IMR-90 (cell line): ENCODE data around the gene CAMK2N1. TPM values are rescaled to one million over a fixed set of nuclear protein-coding genes. Genes with fewer than 3 reads are reported as not detected.

Source experiments
- ATAC-seq: fragments of 200-7000 bp; cut with Tn5 transposase; 2 replicates; pipeline ENCODE4 v1.9.1; 2020; ENCODE audit warnings: low read depth, mild to moderate bottlenecking, moderate library complexity
- BruUV-seq: library from RNA; stranded (reverse); fragments of 400-500 nt; replicated peaks from 2 replicates; lab custom pipeline; 2021; lab: Mats Ljungman, UMichigan
- CTCF ChIA-PET: fragments of 300-600 bp; formaldehyde crosslinking; extraction: SDS; loops from one replicate; lab custom pipeline; 2021; ENCODE audit warnings: antibody characterized with exemption; lab: Yijun Ruan, JAX
- POLR2A ChIA-PET: fragments of 300-600 bp; sonication (Branson Sonifier 250); formaldehyde crosslinking; loops from one replicate; lab custom pipeline; 2022; ENCODE audit warnings: antibody characterized with exemption; ENCODE audit not compliant: unreplicated experiment; lab: Charles Lee
- DNase-seq: peaks from one replicate; pipeline ENCODE4 v3.0.0; 2013
- H2AFZ ChIP-seq: replicated peaks from 2 replicates; pipeline ENCODE3; 2013; ENCODE audit warnings: low read length, mild to moderate bottlenecking; ENCODE audit not compliant: poor library complexity
- H2AK5ac ChIP-seq: 2 replicates; pipeline ENCODE4 v1.6.1; 2013; ENCODE audit warnings: low read depth, low read length, inconsistent platforms
- H2AK9ac ChIP-seq: replicated peaks from 2 replicates; pipeline ENCODE3; 2013; ENCODE audit warnings: mild to moderate bottlenecking, low read depth, low read length, moderate library complexity; ENCODE audit not compliant: poor library complexity
- H2BK120ac ChIP-seq: 2 replicates; pipeline ENCODE4 v1.6.1; 2013; ENCODE audit warnings: low read depth, low read length, inconsistent platforms
- H2BK15ac ChIP-seq: 3 replicates; pipeline ENCODE4 v1.6.1; 2013; ENCODE audit warnings: low read depth, low read length, inconsistent platforms
- H2BK20ac ChIP-seq: 2 replicates; pipeline ENCODE4 v1.6.1; 2013; ENCODE audit warnings: low read depth, mild to moderate bottlenecking, inconsistent platforms, low read length, moderate library complexity
- H2BK5ac ChIP-seq: 2 replicates; pipeline ENCODE4 v1.6.1; 2013; ENCODE audit warnings: mild to moderate bottlenecking, low read depth, low read length, inconsistent platforms; ENCODE audit not compliant: poor library complexity, severe bottlenecking
- H3K14ac ChIP-seq: replicated peaks from 2 replicates; pipeline ENCODE4 v1.6.1; 2013; ENCODE audit warnings: low read depth, low read length, inconsistent platforms
- H3K18ac ChIP-seq: 2 replicates; pipeline ENCODE4 v1.6.1; 2013; ENCODE audit warnings: low read depth, low read length, control low read depth
- H3K23ac ChIP-seq: 2 replicates; pipeline ENCODE4 v1.6.1; 2013; ENCODE audit warnings: low read depth, low read length, inconsistent platforms
- H3K27ac ChIP-seq: 2 replicates; pipeline ENCODE4 v1.5.1; 2013; ENCODE audit warnings: mild to moderate bottlenecking, control low read depth, low read length; ENCODE audit not compliant: insufficient read depth
- H3K27me3 ChIP-seq: 2 replicates; pipeline ENCODE4 v1.6.1; 2013; ENCODE audit warnings: low read length; ENCODE audit not compliant: control insufficient read depth, insufficient read depth
- H3K36me3 ChIP-seq: 2 replicates; pipeline ENCODE4 v1.6.1; 2013; ENCODE audit warnings: low read length, mixed read lengths; ENCODE audit not compliant: control insufficient read depth, insufficient read depth
- H3K4ac ChIP-seq: 2 replicates; pipeline ENCODE4 v1.6.1; 2013; ENCODE audit warnings: low read depth, low read length, inconsistent platforms
- H3K4me1 ChIP-seq: 2 replicates; pipeline ENCODE4 v1.6.1; 2013; ENCODE audit warnings: low read length, mixed read lengths; ENCODE audit not compliant: control insufficient read depth, insufficient read depth
- H3K4me2 ChIP-seq: 2 replicates; pipeline ENCODE4 v1.6.1; 2013; ENCODE audit warnings: low read depth, mild to moderate bottlenecking, control low read depth, low read length, moderate library complexity
- H3K4me3 ChIP-seq: 2 replicates; pipeline ENCODE4 v1.5.1; 2013; ENCODE audit warnings: low read depth, mild to moderate bottlenecking, control low read depth, low read length, moderate library complexity; ENCODE audit not compliant: insufficient read depth
- H3K56ac ChIP-seq: 2 replicates; pipeline ENCODE4 v1.6.1; 2013; ENCODE audit warnings: low read length, inconsistent platforms; ENCODE audit not compliant: insufficient read depth; ENCODE audit errors: extremely low read depth
- H3K79me1 ChIP-seq, 2 experiments: 2 replicates each; pipeline ENCODE4 v1.6.1; 2013; ENCODE audit warnings: low read length in 2 of 2, inconsistent platforms in 1 of 2, low read depth in 1 of 2
- H3K9ac ChIP-seq: 2 replicates; pipeline ENCODE4 v1.6.1; 2013; ENCODE audit warnings: low read depth, low read length, control low read depth
- H3K9me1 ChIP-seq: 2 replicates; pipeline ENCODE4 v1.6.1; 2013; ENCODE audit warnings: low read length, inconsistent platforms; ENCODE audit not compliant: insufficient read depth
- H3K9me3 ChIP-seq: 2 replicates; pipeline ENCODE4 v1.6.1; 2013; ENCODE audit warnings: low read length; ENCODE audit not compliant: control insufficient read depth, insufficient read depth
- H4K20me1 ChIP-seq: 2 replicates; pipeline ENCODE4 v1.6.1; 2013; ENCODE audit warnings: low read length, inconsistent platforms; ENCODE audit not compliant: insufficient read depth
- H4K5ac ChIP-seq: 2 replicates; pipeline ENCODE4 v1.6.1; 2013; ENCODE audit warnings: mild to moderate bottlenecking, low read depth, low read length, control low read depth
- H4K8ac ChIP-seq, 2 experiments: 2 replicates each; pipeline ENCODE4 v1.6.1; 2013; ENCODE audit warnings: low read depth in 2 of 2, low read length in 2 of 2, control low read depth in 1 of 2, inconsistent platforms in 1 of 2
- H4K91ac ChIP-seq: 2 replicates; pipeline ENCODE4 v1.6.1; 2013; ENCODE audit warnings: low read depth, low read length, inconsistent platforms; ENCODE audit not compliant: insufficient read depth
- BHLHE40 ChIP-seq: fragments of 150-350 bp; IDR thresholded peaks from 2 replicates; pipeline ENCODE4 v1.6.1; 2016; ENCODE audit warnings: mild to moderate bottlenecking, low read depth, low read length
- CEBPB ChIP-seq: IDR thresholded peaks from 2 replicates; pipeline ENCODE4 v1.6.1; 2012; ENCODE audit warnings: low read depth, low read length, improper control_type of control experiment
- CHD1 ChIP-seq: IDR thresholded peaks from 2 replicates; pipeline ENCODE4 v1.6.1; 2012; ENCODE audit warnings: low read depth, low read length, improper control_type of control experiment
- FOS ChIP-seq: fragments of 150-350 bp; IDR thresholded peaks from 2 replicates; pipeline ENCODE4 v1.6.1; 2016; ENCODE audit warnings: low read depth, low read length
- MAFK ChIP-seq: IDR thresholded peaks from 2 replicates; pipeline ENCODE4 v1.6.1; 2012; ENCODE audit warnings: low read depth, low read length, improper control_type of control experiment
- MAZ ChIP-seq: IDR thresholded peaks from 2 replicates; pipeline ENCODE4 v1.6.1; 2012; ENCODE audit warnings: low read depth, mild to moderate bottlenecking, low read length, improper control_type of control experiment, moderate library complexity, borderline replicate concordance
- MXI1 ChIP-seq: IDR thresholded peaks from 2 replicates; pipeline ENCODE4 v1.6.1; 2012; ENCODE audit warnings: low read depth, mild to moderate bottlenecking, low read length, moderate library complexity, borderline replicate concordance
- NFE2L2 ChIP-seq: fragments of 150-350 bp; IDR thresholded peaks from 2 replicates; pipeline ENCODE4 v1.6.1; 2016; ENCODE audit warnings: low read depth, mild to moderate bottlenecking, low read length
- POLR2A ChIP-seq: IDR thresholded peaks from 2 replicates; pipeline ENCODE4 v1.6.1; 2012; ENCODE audit warnings: mild to moderate bottlenecking, low read depth, low read length
- RAD21 ChIP-seq: IDR thresholded peaks from 2 replicates; pipeline ENCODE4 v1.6.1; 2012; ENCODE audit warnings: low read length, improper control_type of control experiment
- RCOR1 ChIP-seq: IDR thresholded peaks from 2 replicates; pipeline ENCODE4 v1.6.1; 2012; ENCODE audit warnings: mild to moderate bottlenecking, low read length, improper control_type of control experiment; ENCODE audit not compliant: insufficient replicate concordance
- RFX5 ChIP-seq: IDR thresholded peaks from 2 replicates; pipeline ENCODE4 v1.8.0; 2012; ENCODE audit warnings: low read depth, mild to moderate bottlenecking, low read length, moderate library complexity
- SMC3 ChIP-seq: fragments of 150-350 bp; IDR thresholded peaks from 2 replicates; pipeline ENCODE4 v1.6.1; 2016; ENCODE audit warnings: low read depth, mild to moderate bottlenecking, antibody characterized with exemption, low read length, moderate library complexity
- USF2 ChIP-seq: fragments of 150-350 bp; IDR thresholded peaks from 2 replicates; pipeline ENCODE4 v1.6.1; 2017; ENCODE audit warnings: mild to moderate bottlenecking, antibody characterized with exemption, low read length, low read depth
- WGBS, 2 experiments: methylation state at CpG; one replicate each; pipeline versions ENCODE4 v1.1.5 to v1.1.7; 2013; ENCODE audit warnings: missing lambda C conversion rate in 2 of 2; ENCODE audit not compliant: insufficient read length in 1 of 2; ENCODE audit errors: extremely low coverage in 2 of 2; 5-methylcytosine and 5-hydroxymethylcytosine counted together
- dilution Hi-C: fragments of 300-500 bp; cut with HindIII; formaldehyde crosslinking; loops from one replicate; pipeline ENCODE4 v1.14.3; 2018; ENCODE audit warnings: low sequenced_read_pairs; ENCODE audit not compliant: unreplicated experiment
- in situ Hi-C: fragments of 300-500 bp; cut with MboI; formaldehyde crosslinking; loops from 3 replicates; pipeline ENCODE4 v1.14.3; 2019; ENCODE audit warnings: low sequenced_read_pairs, inconsistent platforms, mixed read lengths
- intact Hi-C: fragments of 100-400 bp; cut with micrococcal nuclease; formaldehyde crosslinking; loops from 2 replicates; pipeline ENCODE4 v1.10.0; 2022
- polyA plus RNA-seq, 3 experiments: library from polyadenylated mRNA; depleted of rRNA; stranded (reverse); fragments of >200 nt; gene quantifications; 2 replicates each; pipeline ENCODE4 v1.2.3, GENCODE V29; 2012; ENCODE audit warnings: low replicate concordance in 1 of 3
- total RNA-seq: library from RNA; depleted of rRNA; stranded (reverse); fragments of >200 nt; gene quantifications from 2 replicates; pipeline ENCODE4 v1.2.3, GENCODE V29; 2012
- TF ChIP-seq, protein P1 (sequence below): fragments of 150-350 bp; IDR thresholded peaks from 2 replicates; pipeline ENCODE4 v1.6.1; 2016; ENCODE audit warnings: low read depth, mild to moderate bottlenecking, low read length, moderate library complexity, borderline replicate concordance
- TF ChIP-seq, protein P2 (sequence below): conservative IDR thresholded peaks from 2 replicates; pipeline ENCODE4 v1.5.1; 2012; ENCODE audit warnings: mild to moderate bottlenecking, low read depth, low read length, improper control_type of control experiment

Gene CAMK2N1
- total and polyA plus RNA-seq, 2 of the 4 experiments (the other 2 are of a cell fraction), result 10.2 to 44.4 TPM

GRCh38 chr1:20473894-20474293 is 12.1 kb downstream of the CAMK2N1 start:
- CTCF ChIA-PET, result no interaction called here
- no TSS peak for BruUV-seq
- in situ Hi-C loops, result no loop called here

More at GRCh38 chr1:20473894-20474293, 12.1 kb downstream of the CAMK2N1 start:
- peaks cover 3% of the 10 kb centered on the region; the same call in 1 of the 2 replicates for H3K27me3 ChIP-seq
- intact Hi-C loops, result no loop called here
- ATAC-seq, result no peak
- H3K4me2 ChIP-seq, result no peak overlapping the region
- dilution Hi-C loops, result no loop called here
- no peak overlapping the region for H4K5ac ChIP-seq
- H3K4ac ChIP-seq, result no peak overlapping the region
- H4K20me1 ChIP-seq, result no peaks in the 10 kb centered on the region; the same call in 1 of the 2 replicates
- H2AK5ac ChIP-seq, result no peak overlapping the region
- H2AK9ac ChIP-seq, result no peak overlapping the region
- no peak overlapping the region for H3K56ac ChIP-seq
- H2AFZ ChIP-seq, result no peak overlapping the region
- POLR2A ChIA-PET, result no interaction called here
- H2BK5ac ChIP-seq, result no peak overlapping the region
- no peak overlapping the region for H3K18ac ChIP-seq
- TF ChIP-seq, protein P1, sequence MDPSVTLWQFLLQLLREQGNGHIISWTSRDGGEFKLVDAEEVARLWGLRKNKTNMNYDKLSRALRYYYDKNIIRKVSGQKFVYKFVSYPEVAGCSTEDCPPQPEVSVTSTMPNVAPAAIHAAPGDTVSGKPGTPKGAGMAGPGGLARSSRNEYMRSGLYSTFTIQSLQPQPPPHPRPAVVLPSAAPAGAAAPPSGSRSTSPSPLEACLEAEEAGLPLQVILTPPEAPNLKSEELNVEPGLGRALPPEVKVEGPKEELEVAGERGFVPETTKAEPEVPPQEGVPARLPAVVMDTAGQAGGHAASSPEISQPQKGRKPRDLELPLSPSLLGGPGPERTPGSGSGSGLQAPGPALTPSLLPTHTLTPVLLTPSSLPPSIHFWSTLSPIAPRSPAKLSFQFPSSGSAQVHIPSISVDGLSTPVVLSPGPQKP, result no peak
- TF ChIP-seq SMC3 (no peak), MAFK (no peak), CEBPB (no peak), RAD21 (no peak), NFE2L2 (no peak), MAZ (no peak), MXI1 (no peak), RCOR1 (no peak), RFX5 (no peak), CHD1 (no peak), POLR2A (no peak), BHLHE40 (no peak), FOS (no peak), USF2 (no peak)
- TF ChIP-seq, protein P2, sequence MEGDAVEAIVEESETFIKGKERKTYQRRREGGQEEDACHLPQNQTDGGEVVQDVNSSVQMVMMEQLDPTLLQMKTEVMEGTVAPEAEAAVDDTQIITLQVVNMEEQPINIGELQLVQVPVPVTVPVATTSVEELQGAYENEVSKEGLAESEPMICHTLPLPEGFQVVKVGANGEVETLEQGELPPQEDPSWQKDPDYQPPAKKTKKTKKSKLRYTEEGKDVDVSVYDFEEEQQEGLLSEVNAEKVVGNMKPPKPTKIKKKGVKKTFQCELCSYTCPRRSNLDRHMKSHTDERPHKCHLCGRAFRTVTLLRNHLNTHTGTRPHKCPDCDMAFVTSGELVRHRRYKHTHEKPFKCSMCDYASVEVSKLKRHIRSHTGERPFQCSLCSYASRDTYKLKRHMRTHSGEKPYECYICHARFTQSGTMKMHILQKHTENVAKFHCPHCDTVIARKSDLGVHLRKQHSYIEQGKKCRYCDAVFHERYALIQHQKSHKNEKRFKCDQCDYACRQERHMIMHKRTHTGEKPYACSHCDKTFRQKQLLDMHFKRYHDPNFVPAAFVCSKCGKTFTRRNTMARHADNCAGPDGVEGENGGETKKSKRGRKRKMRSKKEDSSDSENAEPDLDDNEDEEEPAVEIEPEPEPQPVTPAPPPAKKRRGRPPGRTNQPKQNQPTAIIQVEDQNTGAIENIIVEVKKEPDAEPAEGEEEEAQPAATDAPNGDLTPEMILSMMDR, result no peak
- no peak overlapping the region for H4K91ac ChIP-seq
- H2BK20ac ChIP-seq, result no peak overlapping the region
- DNase-seq, result no peak
- no peak overlapping the region for H4K8ac ChIP-seq
- no peak overlapping the region for H3K23ac ChIP-seq
- H3K36me3 ChIP-seq, result no peaks in the 10 kb centered on the region
- no CpG with 5 or more reads among the region's 4 CpGs for WGBS, 2 experiments
- H3K79me1 ChIP-seq, result peaks cover 6 to 24% of the 10 kb centered on the region in 2 experiments; a peak in 3 of 4 replicates
- no peak overlapping the region for H2BK15ac ChIP-seq
- H3K4me3 ChIP-seq, result no peak overlapping the region
- peaks cover 16% of the 10 kb centered on the region for H3K4me1 ChIP-seq
- peaks cover 19% of the 10 kb centered on the region for H3K9me1 ChIP-seq
- H3K9me3 ChIP-seq, result no peaks in the 10 kb centered on the region
- H3K9ac ChIP-seq, result no peak overlapping the region
- H3K27ac ChIP-seq, result no peak overlapping the region
- no peak overlapping the region for H2BK120ac ChIP-seq
- no peak overlapping the region for H3K14ac ChIP-seq
